COLO668 (cell line): ENCODE measurements around the gene SLC4A11.
A peak's percentile ranks its signal among the peaks of the same experiment; 100 is the strongest.
"Not testable (repeated sequence)": the region's sequence is repeated elsewhere in the genome, so short reads cannot be mapped to it uniquely, and the experiment has no call there.

Source experiments
- DNase-seq: peaks from one replicate; lab custom pipeline; 2025; ENCODE audit not compliant: unreplicated experiment; lab: John Stamatoyannopoulos, UW

Gene SLC4A11

GRCh38 chr20:3229158-3229557 lies 9.8 kb downstream of the SLC4A11 start:
- DNase-seq = no peak

- DNase-seq = no peak
Measured at GRCh38 chr20:3228750-3229032, 10.3 kb downstream of the SLC4A11 start.

DNA sequence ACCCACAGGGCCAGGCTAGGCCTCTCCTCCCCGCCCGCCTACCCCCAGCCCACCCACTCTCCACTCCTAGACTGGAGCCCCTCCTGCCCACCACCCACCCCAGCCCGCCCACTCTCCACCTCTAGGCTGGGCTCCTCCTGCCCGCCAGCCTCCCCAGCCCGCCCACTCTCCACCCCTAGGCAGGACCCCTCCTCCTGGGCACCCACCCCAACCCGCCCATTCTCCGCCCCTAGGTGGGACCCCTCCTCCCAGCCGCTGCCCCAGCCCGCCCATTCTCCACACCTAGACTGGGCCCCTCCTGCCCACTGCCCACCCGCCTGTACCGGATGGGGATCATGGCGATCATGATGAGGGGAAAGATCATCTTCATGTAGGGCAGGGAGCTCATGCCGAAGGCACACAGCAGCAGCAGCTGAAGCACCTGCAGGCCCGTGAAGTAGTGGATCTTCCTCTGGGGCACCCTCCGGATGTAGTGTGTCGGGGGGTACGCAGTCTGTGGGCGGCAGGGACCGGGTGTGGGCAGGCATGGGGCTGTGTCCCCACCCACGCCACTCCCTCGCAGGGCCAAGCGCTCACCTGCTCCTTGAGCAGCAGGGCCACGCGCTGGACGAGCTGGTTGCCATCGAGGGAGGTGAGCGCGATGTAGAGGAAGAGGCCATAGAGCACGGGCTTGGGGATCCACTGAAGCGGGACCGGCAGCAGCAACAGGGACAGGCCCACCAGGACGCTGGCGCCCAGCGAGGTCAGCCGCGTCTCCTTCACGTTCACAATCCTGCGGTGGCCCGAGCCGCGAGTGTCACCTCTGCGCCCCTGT lies 10.8 kb downstream of the SLC4A11 start:
- DNase-seq = no peak

GRCh38 chr20:3227506-3227905 lies 11.5 kb downstream of the SLC4A11 start:
- DNase-seq = no peak

- DNase-seq = no peak
Measured at GRCh38 chr20:3226864-3227263, 12.1 kb downstream of the SLC4A11 start.

- DNase-seq = no peak
Measured at GRCh38 chr20:3226093-3226492, 12.9 kb downstream of the SLC4A11 start.

GRCh38 chr20:3224681-3225421 lies 14.1 kb downstream of the SLC4A11 start:
- no peak for DNase-seq

DNA sequence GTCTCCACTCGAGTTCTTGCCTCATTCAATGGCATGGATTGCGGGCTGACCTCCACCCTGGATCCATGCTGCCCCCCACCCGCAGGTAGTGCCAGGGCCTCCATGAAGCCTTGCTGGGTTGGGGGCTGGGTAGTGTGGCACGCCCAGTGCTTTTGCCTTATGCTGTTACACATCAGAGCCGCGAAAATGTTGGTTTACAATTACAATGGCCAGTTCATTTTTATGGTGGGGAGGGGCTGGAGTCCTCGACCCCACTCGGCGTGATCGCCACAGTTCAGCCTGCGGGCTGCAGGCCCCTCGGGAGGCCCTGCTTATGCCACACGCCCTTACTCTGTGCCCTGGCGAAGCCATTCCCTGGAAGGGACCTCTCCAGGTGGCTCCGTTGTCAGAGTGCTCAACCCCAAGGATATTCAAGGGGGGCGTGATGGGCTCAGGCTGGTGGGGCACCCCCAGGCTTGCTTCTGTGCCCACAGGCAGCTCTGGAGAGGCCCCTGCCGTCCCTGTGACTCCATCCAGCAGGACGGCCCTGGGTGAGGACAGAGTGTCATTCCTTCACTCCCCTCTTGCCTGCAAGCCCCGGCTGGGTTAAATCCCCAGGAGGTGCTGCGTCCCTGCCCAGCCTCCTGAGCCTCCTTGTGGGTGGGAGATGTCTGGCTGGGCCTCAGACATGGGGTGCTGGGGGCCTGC lies 14.9 kb downstream of the SLC4A11 start:
- peak; percentile 57 for DNase-seq

GRCh38 chr20:3223651-3223993 lies 15.4 kb downstream of the SLC4A11 start:
- DNase-seq = peak; percentile 75

GRCh38 chr20:3222635-3223600 lies 16.1 kb downstream of the SLC4A11 start:
- DNase-seq = peak; percentile 98

DNA sequence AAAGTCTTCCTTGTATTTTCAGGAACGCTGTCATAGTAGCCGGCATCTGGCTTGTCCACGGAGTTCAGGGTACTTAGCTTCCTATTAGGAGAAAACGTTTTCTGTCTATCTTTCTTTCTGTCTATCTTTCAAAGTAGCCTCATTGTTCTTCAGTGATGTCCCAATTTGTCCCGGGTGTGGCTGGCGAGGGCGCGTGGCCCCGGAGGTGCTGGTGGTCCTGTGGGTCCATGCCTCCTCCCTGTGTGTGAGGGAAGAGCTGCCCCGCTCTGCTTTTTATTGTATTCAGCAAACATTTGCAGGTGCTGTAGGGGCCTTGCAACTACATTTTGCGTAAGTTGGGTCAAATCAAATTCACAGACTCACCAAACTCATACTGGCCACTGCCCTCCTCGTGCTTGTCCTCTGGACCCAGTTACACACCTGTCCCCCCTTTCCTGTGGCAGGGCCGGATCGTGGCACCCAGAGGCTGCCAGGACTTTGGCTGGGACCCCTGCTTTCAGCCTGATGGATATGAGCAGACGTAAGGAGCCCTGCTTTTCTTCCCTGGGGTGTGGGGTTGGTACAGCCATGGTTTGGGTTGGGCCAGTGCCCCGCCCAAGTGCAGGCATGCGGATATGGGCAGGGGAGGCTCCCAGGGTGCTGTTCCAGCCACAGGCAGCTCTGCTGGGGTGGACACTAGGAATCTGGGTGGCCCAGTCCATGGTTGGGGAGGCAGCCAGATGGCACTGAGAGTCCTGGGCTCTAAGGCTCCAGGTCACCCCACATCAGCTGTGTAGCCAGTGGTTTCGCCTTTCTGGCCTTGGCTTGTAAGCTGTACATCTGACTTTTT lies 17.4 kb downstream of the SLC4A11 start:
- no peak for DNase-seq

GRCh38 chr20:3218307-3218988 lies 20.5 kb downstream of the SLC4A11 start:
- DNase-seq = peak; percentile 80

DNA sequence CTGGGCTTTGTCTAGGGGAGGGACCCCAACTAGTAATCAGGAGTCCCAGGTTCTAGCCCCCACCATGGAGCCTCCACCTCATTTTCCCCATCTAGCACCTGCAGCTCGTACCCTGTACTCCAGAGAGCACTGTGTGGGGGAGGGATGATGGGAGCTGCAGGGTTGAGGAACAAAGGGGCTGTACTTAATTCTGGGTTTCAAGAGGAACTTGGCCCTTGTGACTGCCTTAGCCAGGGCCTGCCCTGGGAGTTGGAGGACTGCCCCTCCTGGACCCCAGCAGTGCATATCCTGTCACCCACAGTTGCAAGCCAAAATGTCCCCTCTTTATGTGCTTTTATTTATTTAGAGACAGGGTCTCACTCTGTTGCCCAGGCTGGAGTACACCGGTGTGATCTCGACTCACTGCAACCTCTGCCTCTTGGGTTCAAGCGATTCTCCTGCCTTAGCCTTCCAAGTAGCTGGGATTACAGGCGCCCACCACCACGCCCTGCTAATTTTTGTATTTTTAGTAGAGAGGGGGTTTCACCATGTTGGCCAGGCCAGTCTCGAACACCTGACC lies 23.6 kb downstream of the SLC4A11 start:
- DNase-seq = not testable (repeated sequence)

DNA sequence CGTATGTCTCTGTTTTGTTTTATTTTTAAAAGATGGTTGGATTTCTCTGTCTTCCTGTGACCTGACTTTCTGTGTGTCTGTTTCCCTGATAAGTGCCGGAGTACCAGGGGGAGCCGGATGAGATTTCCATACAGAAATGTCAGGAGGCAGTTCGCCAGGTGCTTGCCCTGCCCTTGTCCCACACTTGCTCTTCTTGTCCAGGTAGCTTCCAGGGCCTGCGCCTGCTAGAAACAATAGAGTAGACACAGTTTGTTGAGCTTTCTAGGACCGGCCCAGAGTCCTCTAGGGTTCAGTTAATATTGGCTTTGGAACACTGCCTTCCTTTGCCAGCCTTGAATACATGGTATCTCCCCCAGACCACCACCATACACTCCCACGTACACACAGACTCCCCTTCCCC lies 25.8 kb downstream of the SLC4A11 start:
- no peak for DNase-seq

GRCh38 chr20:3210346-3210745 lies 28.6 kb downstream of the SLC4A11 start:
- DNase-seq = no peak

DNA sequence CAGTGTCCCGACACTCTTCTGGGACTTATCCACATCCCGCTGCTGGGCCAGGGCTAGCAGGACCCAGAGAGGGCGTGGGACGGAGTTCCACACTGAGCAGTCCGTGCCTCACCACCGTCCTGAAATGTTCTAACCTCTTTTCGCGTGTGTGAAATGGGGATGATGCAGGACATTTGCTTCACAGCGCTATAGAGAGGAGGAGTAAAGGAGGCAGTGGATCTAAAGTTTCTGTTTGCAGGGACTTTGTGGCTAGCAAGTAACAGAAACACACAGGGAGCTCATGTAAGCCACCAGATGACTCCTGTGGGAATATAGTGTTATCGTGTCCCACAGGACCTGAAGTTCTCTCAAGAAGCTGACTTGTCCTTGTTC lies 29.1 kb downstream of the SLC4A11 start:
- DNase-seq = no peak

- DNase-seq = peak; percentile 56
Measured at GRCh38 chr20:3209257-3209945, 29.6 kb downstream of the SLC4A11 start, which contains the start of gene ITPA. Gene ITPA, plus strand, starts transcription at chr20:3209498. Its CDS starts 54 bp downstream, at chr20:3209552.

GRCh38 chr20:3208786-3209256 lies 30.2 kb downstream of the SLC4A11 start:
- no peak for DNase-seq
